IMR-90 (cell line): Measurements from ENCODE around the gene FBXL5. TPM values are rescaled to one million over a fixed set of nuclear protein-coding genes. Genes with fewer than 3 reads are reported as not detected.

Experiments
- ATAC-seq: fragments of 200-7000 bp; cut with Tn5 transposase; 2 replicates; pipeline ENCODE4 v1.9.1; 2020; ENCODE audit warnings: low read depth, mild to moderate bottlenecking, moderate library complexity
- BruUV-seq: library from RNA; stranded (reverse); fragments of 400-500 nt; replicated peaks from 2 replicates; lab custom pipeline; 2021; lab: Mats Ljungman, UMichigan
- CTCF ChIA-PET: fragments of 300-600 bp; formaldehyde crosslinking; extraction: SDS; loops from one replicate; lab custom pipeline; 2021; ENCODE audit warnings: antibody characterized with exemption; lab: Yijun Ruan, JAX
- POLR2A ChIA-PET: fragments of 300-600 bp; sonication (Branson Sonifier 250); formaldehyde crosslinking; loops from one replicate; lab custom pipeline; 2022; ENCODE audit warnings: antibody characterized with exemption; ENCODE audit not compliant: unreplicated experiment; lab: Charles Lee
- DNase-seq: peaks from one replicate; pipeline ENCODE4 v3.0.0; 2013
- H2AFZ ChIP-seq: replicated peaks from 2 replicates; pipeline ENCODE3; 2013; ENCODE audit warnings: low read length, mild to moderate bottlenecking; ENCODE audit not compliant: poor library complexity
- H2AK5ac ChIP-seq: 2 replicates; pipeline ENCODE4 v1.6.1; 2013; ENCODE audit warnings: low read depth, low read length, inconsistent platforms
- H2AK9ac ChIP-seq: replicated peaks from 2 replicates; pipeline ENCODE3; 2013; ENCODE audit warnings: mild to moderate bottlenecking, low read depth, low read length, moderate library complexity; ENCODE audit not compliant: poor library complexity
- H2BK120ac ChIP-seq: 2 replicates; pipeline ENCODE4 v1.6.1; 2013; ENCODE audit warnings: low read depth, low read length, inconsistent platforms
- H2BK15ac ChIP-seq: 3 replicates; pipeline ENCODE4 v1.6.1; 2013; ENCODE audit warnings: low read depth, low read length, inconsistent platforms
- H2BK20ac ChIP-seq: 2 replicates; pipeline ENCODE4 v1.6.1; 2013; ENCODE audit warnings: low read depth, mild to moderate bottlenecking, inconsistent platforms, low read length, moderate library complexity
- H2BK5ac ChIP-seq: 2 replicates; pipeline ENCODE4 v1.6.1; 2013; ENCODE audit warnings: mild to moderate bottlenecking, low read depth, low read length, inconsistent platforms; ENCODE audit not compliant: poor library complexity, severe bottlenecking
- H3K14ac ChIP-seq: replicated peaks from 2 replicates; pipeline ENCODE4 v1.6.1; 2013; ENCODE audit warnings: low read depth, low read length, inconsistent platforms
- H3K18ac ChIP-seq: 2 replicates; pipeline ENCODE4 v1.6.1; 2013; ENCODE audit warnings: low read depth, low read length, control low read depth
- H3K23ac ChIP-seq: 2 replicates; pipeline ENCODE4 v1.6.1; 2013; ENCODE audit warnings: low read depth, low read length, inconsistent platforms
- H3K27ac ChIP-seq: 2 replicates; pipeline ENCODE4 v1.5.1; 2013; ENCODE audit warnings: mild to moderate bottlenecking, control low read depth, low read length; ENCODE audit not compliant: insufficient read depth
- H3K27me3 ChIP-seq: 2 replicates; pipeline ENCODE4 v1.6.1; 2013; ENCODE audit warnings: low read length; ENCODE audit not compliant: control insufficient read depth, insufficient read depth
- H3K36me3 ChIP-seq: 2 replicates; pipeline ENCODE4 v1.6.1; 2013; ENCODE audit warnings: low read length, mixed read lengths; ENCODE audit not compliant: control insufficient read depth, insufficient read depth
- H3K4ac ChIP-seq: 2 replicates; pipeline ENCODE4 v1.6.1; 2013; ENCODE audit warnings: low read depth, low read length, inconsistent platforms
- H3K4me1 ChIP-seq: 2 replicates; pipeline ENCODE4 v1.6.1; 2013; ENCODE audit warnings: low read length, mixed read lengths; ENCODE audit not compliant: control insufficient read depth, insufficient read depth
- H3K4me2 ChIP-seq: 2 replicates; pipeline ENCODE4 v1.6.1; 2013; ENCODE audit warnings: low read depth, mild to moderate bottlenecking, control low read depth, low read length, moderate library complexity
- H3K4me3 ChIP-seq: 2 replicates; pipeline ENCODE4 v1.5.1; 2013; ENCODE audit warnings: low read depth, mild to moderate bottlenecking, control low read depth, low read length, moderate library complexity; ENCODE audit not compliant: insufficient read depth
- H3K56ac ChIP-seq: 2 replicates; pipeline ENCODE4 v1.6.1; 2013; ENCODE audit warnings: low read length, inconsistent platforms; ENCODE audit not compliant: insufficient read depth; ENCODE audit errors: extremely low read depth
- H3K79me1 ChIP-seq, 2 experiments: 2 replicates each; pipeline ENCODE4 v1.6.1; 2013; ENCODE audit warnings: low read length in 2 of 2, inconsistent platforms in 1 of 2, low read depth in 1 of 2
- H3K9ac ChIP-seq: 2 replicates; pipeline ENCODE4 v1.6.1; 2013; ENCODE audit warnings: low read depth, low read length, control low read depth
- H3K9me1 ChIP-seq: 2 replicates; pipeline ENCODE4 v1.6.1; 2013; ENCODE audit warnings: low read length, inconsistent platforms; ENCODE audit not compliant: insufficient read depth
- H3K9me3 ChIP-seq: 2 replicates; pipeline ENCODE4 v1.6.1; 2013; ENCODE audit warnings: low read length; ENCODE audit not compliant: control insufficient read depth, insufficient read depth
- H4K20me1 ChIP-seq: 2 replicates; pipeline ENCODE4 v1.6.1; 2013; ENCODE audit warnings: low read length, inconsistent platforms; ENCODE audit not compliant: insufficient read depth
- H4K5ac ChIP-seq: 2 replicates; pipeline ENCODE4 v1.6.1; 2013; ENCODE audit warnings: mild to moderate bottlenecking, low read depth, low read length, control low read depth
- H4K8ac ChIP-seq, 2 experiments: 2 replicates each; pipeline ENCODE4 v1.6.1; 2013; ENCODE audit warnings: low read depth in 2 of 2, low read length in 2 of 2, control low read depth in 1 of 2, inconsistent platforms in 1 of 2
- H4K91ac ChIP-seq: 2 replicates; pipeline ENCODE4 v1.6.1; 2013; ENCODE audit warnings: low read depth, low read length, inconsistent platforms; ENCODE audit not compliant: insufficient read depth
- BHLHE40 ChIP-seq: fragments of 150-350 bp; IDR thresholded peaks from 2 replicates; pipeline ENCODE4 v1.6.1; 2016; ENCODE audit warnings: mild to moderate bottlenecking, low read depth, low read length
- CEBPB ChIP-seq: IDR thresholded peaks from 2 replicates; pipeline ENCODE4 v1.6.1; 2012; ENCODE audit warnings: low read depth, low read length, improper control_type of control experiment
- FOS ChIP-seq: fragments of 150-350 bp; IDR thresholded peaks from 2 replicates; pipeline ENCODE4 v1.6.1; 2016; ENCODE audit warnings: low read depth, low read length
- MAFK ChIP-seq: IDR thresholded peaks from 2 replicates; pipeline ENCODE4 v1.6.1; 2012; ENCODE audit warnings: low read depth, low read length, improper control_type of control experiment
- MAZ ChIP-seq: IDR thresholded peaks from 2 replicates; pipeline ENCODE4 v1.6.1; 2012; ENCODE audit warnings: low read depth, mild to moderate bottlenecking, low read length, improper control_type of control experiment, moderate library complexity, borderline replicate concordance
- MXI1 ChIP-seq: IDR thresholded peaks from 2 replicates; pipeline ENCODE4 v1.6.1; 2012; ENCODE audit warnings: low read depth, mild to moderate bottlenecking, low read length, moderate library complexity, borderline replicate concordance
- NFE2L2 ChIP-seq: fragments of 150-350 bp; IDR thresholded peaks from 2 replicates; pipeline ENCODE4 v1.6.1; 2016; ENCODE audit warnings: low read depth, mild to moderate bottlenecking, low read length
- POLR2A ChIP-seq: IDR thresholded peaks from 2 replicates; pipeline ENCODE4 v1.6.1; 2012; ENCODE audit warnings: mild to moderate bottlenecking, low read depth, low read length
- RAD21 ChIP-seq: IDR thresholded peaks from 2 replicates; pipeline ENCODE4 v1.6.1; 2012; ENCODE audit warnings: low read length, improper control_type of control experiment
- RCOR1 ChIP-seq: IDR thresholded peaks from 2 replicates; pipeline ENCODE4 v1.6.1; 2012; ENCODE audit warnings: mild to moderate bottlenecking, low read length, improper control_type of control experiment; ENCODE audit not compliant: insufficient replicate concordance
- RFX5 ChIP-seq: IDR thresholded peaks from 2 replicates; pipeline ENCODE4 v1.8.0; 2012; ENCODE audit warnings: low read depth, mild to moderate bottlenecking, low read length, moderate library complexity
- SMC3 ChIP-seq: fragments of 150-350 bp; IDR thresholded peaks from 2 replicates; pipeline ENCODE4 v1.6.1; 2016; ENCODE audit warnings: low read depth, mild to moderate bottlenecking, antibody characterized with exemption, low read length, moderate library complexity
- WGBS, 2 experiments: methylation state at CpG; one replicate each; pipeline versions ENCODE4 v1.1.5 to v1.1.7; 2013; ENCODE audit warnings: missing lambda C conversion rate in 2 of 2; ENCODE audit not compliant: insufficient read length in 1 of 2; ENCODE audit errors: extremely low coverage in 2 of 2; 5-methylcytosine and 5-hydroxymethylcytosine counted together
- dilution Hi-C: fragments of 300-500 bp; cut with HindIII; formaldehyde crosslinking; loops from one replicate; pipeline ENCODE4 v1.14.3; 2018; ENCODE audit warnings: low sequenced_read_pairs; ENCODE audit not compliant: unreplicated experiment
- in situ Hi-C: fragments of 300-500 bp; cut with MboI; formaldehyde crosslinking; loops from 3 replicates; pipeline ENCODE4 v1.14.3; 2019; ENCODE audit warnings: low sequenced_read_pairs, inconsistent platforms, mixed read lengths
- intact Hi-C: fragments of 100-400 bp; cut with micrococcal nuclease; formaldehyde crosslinking; loops from 2 replicates; pipeline ENCODE4 v1.10.0; 2022
- polyA plus RNA-seq, 3 experiments: library from polyadenylated mRNA; depleted of rRNA; stranded (reverse); fragments of >200 nt; gene quantifications; 2 replicates each; pipeline ENCODE4 v1.2.3, GENCODE V29; 2012; ENCODE audit warnings: low replicate concordance in 1 of 3
- total RNA-seq: library from RNA; depleted of rRNA; stranded (reverse); fragments of >200 nt; gene quantifications from 2 replicates; pipeline ENCODE4 v1.2.3, GENCODE V29; 2012
- TF ChIP-seq, protein P1 (sequence below): conservative IDR thresholded peaks from 2 replicates; pipeline ENCODE4 v1.5.1; 2012; ENCODE audit warnings: mild to moderate bottlenecking, low read depth, low read length, improper control_type of control experiment
- TF ChIP-seq, protein P2 (sequence below): fragments of 150-350 bp; IDR thresholded peaks from 2 replicates; pipeline ENCODE4 v1.6.1; 2017; ENCODE audit warnings: mild to moderate bottlenecking, antibody characterized with exemption, low read length, low read depth

Gene FBXL5
- total and polyA plus RNA-seq, 2 of the 4 experiments (the other 2 are of a cell fraction) = 20.3 to 62.6 TPM

DNA sequence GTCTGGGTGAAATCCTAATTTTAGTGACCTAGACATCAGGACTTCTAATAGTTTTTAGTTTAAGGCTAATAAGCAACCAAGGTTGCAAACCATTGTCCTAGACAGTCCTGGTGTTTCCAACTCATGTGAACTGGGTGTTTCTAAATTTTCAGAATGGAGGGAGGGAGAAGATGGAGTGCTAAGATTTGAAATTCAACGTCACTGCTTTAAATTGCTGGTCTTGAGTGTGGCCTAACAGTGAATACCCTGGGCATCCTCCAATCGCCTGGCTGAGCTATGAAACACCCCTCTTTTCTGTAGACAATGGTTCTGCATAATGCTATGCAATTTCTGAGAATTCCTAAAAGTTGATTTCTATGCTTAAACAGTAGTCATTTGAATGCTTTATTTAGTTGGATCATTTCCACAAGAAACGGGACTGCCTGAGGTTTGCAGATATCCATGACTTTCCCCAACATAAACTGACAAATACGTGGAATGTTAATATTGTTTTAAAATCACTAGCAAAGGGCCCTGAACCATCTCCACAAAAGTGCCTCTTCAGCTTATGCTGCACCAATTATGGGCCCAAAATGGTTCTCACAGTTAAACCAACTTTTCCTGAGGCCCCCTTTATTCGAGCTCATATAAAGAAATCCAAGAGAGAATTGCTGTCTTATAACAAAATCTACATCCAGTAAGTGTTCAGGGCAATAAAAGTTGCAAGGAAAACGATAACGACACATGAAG is 1.1 kb downstream of the FBXL5 start:
- in situ Hi-C loops = no loop called here
- H3K4ac ChIP-seq = peak overlapping the region; percentile 34
- TF ChIP-seq, protein P1, sequence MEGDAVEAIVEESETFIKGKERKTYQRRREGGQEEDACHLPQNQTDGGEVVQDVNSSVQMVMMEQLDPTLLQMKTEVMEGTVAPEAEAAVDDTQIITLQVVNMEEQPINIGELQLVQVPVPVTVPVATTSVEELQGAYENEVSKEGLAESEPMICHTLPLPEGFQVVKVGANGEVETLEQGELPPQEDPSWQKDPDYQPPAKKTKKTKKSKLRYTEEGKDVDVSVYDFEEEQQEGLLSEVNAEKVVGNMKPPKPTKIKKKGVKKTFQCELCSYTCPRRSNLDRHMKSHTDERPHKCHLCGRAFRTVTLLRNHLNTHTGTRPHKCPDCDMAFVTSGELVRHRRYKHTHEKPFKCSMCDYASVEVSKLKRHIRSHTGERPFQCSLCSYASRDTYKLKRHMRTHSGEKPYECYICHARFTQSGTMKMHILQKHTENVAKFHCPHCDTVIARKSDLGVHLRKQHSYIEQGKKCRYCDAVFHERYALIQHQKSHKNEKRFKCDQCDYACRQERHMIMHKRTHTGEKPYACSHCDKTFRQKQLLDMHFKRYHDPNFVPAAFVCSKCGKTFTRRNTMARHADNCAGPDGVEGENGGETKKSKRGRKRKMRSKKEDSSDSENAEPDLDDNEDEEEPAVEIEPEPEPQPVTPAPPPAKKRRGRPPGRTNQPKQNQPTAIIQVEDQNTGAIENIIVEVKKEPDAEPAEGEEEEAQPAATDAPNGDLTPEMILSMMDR = no peak
- no peak for TF ChIP-seq SMC3
- TF ChIP-seq, protein P2, sequence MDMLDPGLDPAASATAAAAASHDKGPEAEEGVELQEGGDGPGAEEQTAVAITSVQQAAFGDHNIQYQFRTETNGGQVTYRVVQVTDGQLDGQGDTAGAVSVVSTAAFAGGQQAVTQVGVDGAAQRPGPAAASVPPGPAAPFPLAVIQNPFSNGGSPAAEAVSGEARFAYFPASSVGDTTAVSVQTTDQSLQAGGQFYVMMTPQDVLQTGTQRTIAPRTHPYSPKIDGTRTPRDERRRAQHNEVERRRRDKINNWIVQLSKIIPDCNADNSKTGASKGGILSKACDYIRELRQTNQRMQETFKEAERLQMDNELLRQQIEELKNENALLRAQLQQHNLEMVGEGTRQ = no peak
- TF ChIP-seq MXI1 = no peak
- TF ChIP-seq CEBPB = no peak
- TF ChIP-seq MAZ = no peak
- no peak for TF ChIP-seq NFE2L2
- no peak for TF ChIP-seq BHLHE40
- no peak for TF ChIP-seq RFX5
- TF ChIP-seq RAD21 = no peak
- no peak for TF ChIP-seq RCOR1
- no peak; the same call in 1 of the 2 replicates for TF ChIP-seq POLR2A
- no peak for TF ChIP-seq FOS
- no peak for TF ChIP-seq MAFK

More for the DNA sequence above, 1.1 kb downstream of the FBXL5 start:
- no peak overlapping the region for H2BK20ac ChIP-seq
- H4K8ac ChIP-seq = peak overlapping the region; percentile 11 to 62; a peak in 3 of 4 replicates
- ChIA-PET POLR2A (no interaction called here), CTCF (interaction anchor here (0.5 to 1.6 kb wide), 4 partner anchors 10 to 1818 kb away, joined by 3 to 4 read pairs (median 3); no protein-coding TSS in a partner anchor)
- peak overlapping the region; percentile 10; the same call in 1 of the 2 replicates for H4K5ac ChIP-seq
- H3K9me1 ChIP-seq = no peaks in the 10 kb centered on the region
- dilution Hi-C loops = no loop called here
- H3K4me3 ChIP-seq = peak overlapping the region; percentile 96
- WGBS, 2 experiments = no CpG with 5 or more reads among the region's 7 CpGs
- no peaks in the 10 kb centered on the region for H3K27me3 ChIP-seq
- H2AK5ac ChIP-seq = 0 out of 2 replicates have a peak overlapping the region, but pooled peaks have one; percentile 18
- H4K91ac ChIP-seq = peak overlapping the region; percentile 13; the same call in 1 of the 2 replicates
- DNase-seq = peak; percentile 65
- peaks cover 22% of the 10 kb centered on the region; the same call in 1 of the 2 replicates for H4K20me1 ChIP-seq
- H3K18ac ChIP-seq = peak overlapping the region; percentile 51
- BruUV-seq = TSS peak; percentile 14
- H2BK5ac ChIP-seq = peak overlapping the region; percentile 99
- H3K23ac ChIP-seq = peak overlapping the region; percentile 87; the same call in 1 of the 2 replicates
- peak; percentile 21 for ATAC-seq
- peak overlapping the region; percentile 98 for H3K9ac ChIP-seq
- H2AK9ac ChIP-seq = no peak overlapping the region
- H3K4me2 ChIP-seq = peak overlapping the region; percentile 93
- H2BK120ac ChIP-seq = no peak overlapping the region
- no peaks in the 10 kb centered on the region for H3K36me3 ChIP-seq
- H2BK15ac ChIP-seq = 0 out of 3 replicates have a peak overlapping the region, but pooled peaks have one; percentile 1
- H2AFZ ChIP-seq = no peak overlapping the region
- peak overlapping the region; percentile 64 for H3K56ac ChIP-seq
- intact Hi-C loops = loop anchor here (2.0 to 5.0 kb wide), 3 partner anchors 27 to 417 kb away; partner anchors contain the start of gene FAM200B
- H3K79me1 ChIP-seq = peaks cover 7 to 25% of the 10 kb centered on the region in 2 experiments; a peak in 3 of 4 replicates
- peak overlapping the region; percentile 97 for H3K27ac ChIP-seq
- peak overlapping the region; percentile 62 for H3K14ac ChIP-seq
- peaks cover 12% of the 10 kb centered on the region for H3K4me1 ChIP-seq
- H3K9me3 ChIP-seq = no peaks in the 10 kb centered on the region
